ENCODE data around the gene SLC35C1. TPM values are rescaled to one million over a fixed set of nuclear protein-coding genes. Genes with fewer than 3 reads are reported as not detected.

SLC35C1 gene
- total and polyA plus RNA-seq, 2 donors (not counting 3 experiments of a cell fraction or from before 2014, with no cell fraction given) = 8.5 to 19.8 TPM

GRCh38 chr11:45856044-45856468, 51.1 kb downstream of the SLC35C1 start:
- H4K20me1 ChIP-seq (replicated peaks; ENCODE audit: control insufficient read depth, extremely low read depth, insufficient read depth, low read length) = no peaks in the 10 kb centered on the region
- FAIRE-seq = no peak
- H3K36me3 ChIP-seq (ENCODE audit: control insufficient read depth in 2 of 2, extremely low read depth in 1 of 2, insufficient read depth in 2 of 2, low read length in 2 of 2) = peaks cover 0 to 2% of the 10 kb centered on the region in 2 experiments
- H3K4me3 ChIP-seq (replicated peaks in 1 of 3; ENCODE audit: insufficient read depth in 1 of 3, low read depth in 1 of 3, low read length in 3 of 3) = no peak overlapping the region
- peaks cover 28% of the 10 kb centered on the region for H3K4me1 ChIP-seq (ENCODE audit: control insufficient read depth, extremely low read depth, insufficient read depth, low read length)
- no peak overlapping the region for H3K4me2 ChIP-seq (ENCODE audit: insufficient read depth, low read length)
- H3K9ac ChIP-seq (replicated peaks; ENCODE audit: extremely low read depth, insufficient read depth, low read length) = no peak overlapping the region
- H3K79me2 ChIP-seq (ENCODE audit: control insufficient read depth, insufficient read depth, low read length) = peaks cover 3% of the 10 kb centered on the region
- ChIA-PET POLR2A (interaction anchor here (0.6 kb wide), 1 partner anchor 87 kb away, joined by 4 read pairs; no protein-coding TSS in a partner anchor), CTCF (no interaction called here)
- no peak overlapping the region for H3K27ac ChIP-seq (ENCODE audit: insufficient read depth, low read depth, low read length)
- no peaks in the 10 kb centered on the region for H3K9me3 ChIP-seq (replicated peaks; ENCODE audit: control insufficient read depth, insufficient read depth, low read length)
- no peaks in the 10 kb centered on the region for H3K9me1 ChIP-seq (replicated peaks; ENCODE audit: control insufficient read depth, extremely low read depth, insufficient read depth, low read length)
- no peak for TF ChIP-seq MYC (IDR thresholded peaks at IDR 0.05; ENCODE audit: low read depth, low read length)
- no peak for TF ChIP-seq GATA2 (IDR thresholded peaks at IDR 0.05; ENCODE audit: insufficient read depth, insufficient read length, low read depth, low read length)
- TF ChIP-seq MAX (IDR thresholded peaks at IDR 0.05; ENCODE audit: insufficient read depth, insufficient read length) = no peak
- TF ChIP-seq POLR2A (IDR thresholded peaks at IDR 0.05; ENCODE audit: low read depth, low read length) = no peak
- TF ChIP-seq CTCF (IDR thresholded peaks at IDR 0.05; ENCODE audit: extremely low read depth in 1 of 2, insufficient read depth in 1 of 2, low read depth in 1 of 2, low read length in 2 of 2) = no peak
- TF ChIP-seq FOS (IDR thresholded peaks at IDR 0.05; ENCODE audit: borderline replicate concordance, insufficient read depth, low read length) = no peak
- no peak for TF ChIP-seq POLR2AphosphoS5 (IDR thresholded peaks at IDR 0.05; ENCODE audit: insufficient read depth, low read depth, low read length)
- no peak for TF ChIP-seq EZH2 (IDR thresholded peaks at IDR 0.05; ENCODE audit: borderline replicate concordance, low read depth, low read length, severe bottlenecking)
- no peaks in the 10 kb centered on the region for H3K27me3 ChIP-seq (ENCODE audit: control insufficient read depth in 2 of 2, insufficient read depth in 2 of 2, low read length in 2 of 2)
- H2AFZ ChIP-seq (ENCODE audit: low read depth, low read length) = no peak overlapping the region
- DNase-seq (ENCODE audit: low read depth, low spot score) = no peak
- BruUV-seq (replicated peaks) = no TSS peak
- intact Hi-C loops (cut with micrococcal nuclease) (no loop called here), dilution Hi-C loops (cut with MboI; ENCODE audit: extremely low pct_ligation_motif_present, low sequenced_read_pairs) (no loop called here)
